GM19025 (cell line): ENCODE data around the gene XRRA1.
"Not testable (repeated sequence)": the region's sequence is repeated elsewhere in the genome, so short reads cannot be mapped to it uniquely, and the experiment has no call there.

Experiments used
- ATAC-seq: cut with Tn5 transposase; IDR thresholded peaks from one replicate; pipeline ENCODE4 v1.9.1; 2021; ENCODE audit warnings: mild to moderate bottlenecking, low read depth, moderate library complexity; ENCODE audit not compliant: unreplicated experiment

XRRA1 gene

GRCh38 chr11:74839446-74839845 lies 109.4 kb downstream of the XRRA1 start:
- ATAC-seq: no peak

GRCh38 chr11:74838188-74838587 lies 110.7 kb downstream of the XRRA1 start:
- ATAC-seq: no peak

DNA sequence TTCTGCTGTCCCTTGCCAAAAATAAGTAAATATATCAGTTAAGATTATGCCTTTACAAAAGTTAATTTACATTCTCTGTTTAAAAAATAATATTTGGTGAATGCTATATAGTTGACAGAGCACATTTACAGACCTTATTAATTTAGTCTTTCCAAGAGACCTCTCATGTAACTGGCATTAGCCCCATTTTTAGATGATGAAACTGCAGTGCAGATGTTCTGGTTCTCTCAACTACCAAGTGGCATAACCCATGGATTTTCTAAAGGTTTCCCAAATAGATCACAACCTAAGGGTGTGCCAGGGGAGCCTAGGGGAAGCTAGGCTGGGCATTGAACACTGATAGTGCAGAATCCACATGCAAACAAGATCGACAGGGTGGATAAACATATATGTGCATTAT lies 111.7 kb downstream of the XRRA1 start:
- ATAC-seq: no peak

DNA sequence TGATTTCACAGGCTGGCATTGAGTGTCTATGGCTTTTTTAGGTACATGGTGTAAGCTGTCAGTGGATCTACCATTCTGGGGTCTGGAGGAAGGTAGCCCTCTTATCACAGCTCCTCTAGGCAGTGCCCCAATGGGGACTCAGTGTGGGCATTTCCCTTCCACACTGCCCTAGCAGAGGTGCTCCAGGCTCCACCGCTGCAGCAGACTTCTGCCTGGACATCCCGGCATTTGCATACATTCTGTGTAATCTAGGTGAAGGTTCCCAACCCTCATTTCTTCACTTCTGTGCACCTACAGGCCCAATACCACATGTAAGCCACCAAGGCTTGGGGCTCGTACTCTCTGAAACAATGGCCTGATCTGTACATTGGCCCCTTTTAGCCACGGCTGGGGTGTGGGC lies 122.0 kb downstream of the XRRA1 start:
- no peak for ATAC-seq

- ATAC-seq: not testable (repeated sequence)
Observed at GRCh38 chr11:74825596-74825995, 123.3 kb downstream of the XRRA1 start.

DNA sequence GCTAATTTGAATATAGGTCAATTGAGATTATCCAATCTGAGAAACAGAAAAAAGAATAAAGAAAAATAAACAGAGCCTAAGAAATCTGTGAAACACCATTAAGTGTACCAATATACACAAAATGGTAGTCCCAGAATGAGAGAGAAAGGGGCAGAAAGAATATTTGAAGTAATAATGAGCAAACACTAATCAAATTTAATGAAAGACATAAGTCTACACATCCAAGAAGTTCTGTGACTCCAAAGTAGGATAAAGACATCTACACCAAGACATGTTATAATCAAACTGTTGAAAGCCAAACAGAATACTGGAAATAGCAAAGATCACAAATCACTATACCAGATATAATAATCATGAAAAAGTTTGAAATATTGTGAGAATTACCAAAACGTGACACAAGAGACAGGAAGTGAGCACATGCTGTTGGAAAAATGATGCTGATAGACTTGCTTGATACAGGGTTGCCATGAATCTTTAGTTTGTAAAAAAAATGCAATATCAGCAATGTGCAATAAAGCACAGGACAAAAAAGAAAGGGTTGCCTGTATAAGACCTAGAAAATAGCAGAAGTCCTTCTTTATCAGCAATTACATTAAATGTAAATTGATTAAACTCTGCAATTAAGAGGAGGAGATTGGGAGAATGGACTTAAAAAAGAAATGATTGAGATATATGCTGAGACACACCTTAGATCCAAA lies 124.5 kb downstream of the XRRA1 start:
- ATAC-seq: no peak

DNA sequence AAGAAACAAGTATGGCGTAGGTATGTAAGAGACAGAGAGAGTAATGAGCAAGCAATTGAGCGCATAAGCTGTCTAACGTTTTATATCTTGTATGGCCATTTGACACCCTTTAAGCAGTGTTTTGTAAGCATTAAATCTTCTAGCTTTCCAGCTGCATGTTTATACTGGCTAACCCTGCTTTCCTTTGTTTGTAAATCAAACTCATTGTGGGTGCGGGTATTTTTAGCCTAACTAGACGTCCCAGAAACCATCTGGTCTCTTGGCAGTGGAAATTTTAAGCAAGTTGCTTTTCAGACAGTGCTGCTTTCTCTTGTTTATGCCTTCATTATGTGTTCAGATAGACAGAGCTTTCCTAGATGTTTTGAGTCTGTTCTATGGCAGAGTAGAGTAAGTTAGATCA lies 126.7 kb downstream of the XRRA1 start:
- ATAC-seq: no peak

GRCh38 chr11:74820763-74821162 lies 128.1 kb downstream of the XRRA1 start:
- ATAC-seq: no peak

GRCh38 chr11:74819400-74819799 lies 129.5 kb downstream of the XRRA1 start:
- ATAC-seq: no peak

GRCh38 chr11:74818283-74818946 lies 130.5 kb downstream of the XRRA1 start:
- ATAC-seq: no peak

DNA sequence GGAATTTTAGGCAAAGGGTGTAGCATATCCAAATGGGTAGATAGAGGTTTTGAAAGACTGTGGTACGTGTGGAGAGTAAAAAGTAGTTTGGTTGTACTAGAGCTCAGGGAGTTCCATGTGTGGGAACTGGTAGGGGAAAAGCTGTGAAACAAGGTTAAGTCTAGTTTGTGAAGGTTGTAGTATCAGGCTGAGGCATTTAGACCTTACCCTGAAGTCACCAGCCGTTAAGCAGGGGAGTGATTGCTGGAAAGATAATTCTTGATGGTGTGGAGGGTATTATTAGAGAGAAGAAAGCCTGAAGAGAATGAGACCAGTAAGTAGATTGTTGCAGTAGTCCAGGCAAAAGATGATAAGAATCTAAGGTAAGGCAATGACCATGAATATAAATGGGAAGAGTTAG lies 132.2 kb downstream of the XRRA1 start:
- no peak for ATAC-seq

GRCh38 chr11:74815966-74816365 lies 132.9 kb downstream of the XRRA1 start:
- no peak for ATAC-seq

GRCh38 chr11:74809801-74810200 lies 139.1 kb downstream of the XRRA1 start:
- ATAC-seq: no peak

DNA sequence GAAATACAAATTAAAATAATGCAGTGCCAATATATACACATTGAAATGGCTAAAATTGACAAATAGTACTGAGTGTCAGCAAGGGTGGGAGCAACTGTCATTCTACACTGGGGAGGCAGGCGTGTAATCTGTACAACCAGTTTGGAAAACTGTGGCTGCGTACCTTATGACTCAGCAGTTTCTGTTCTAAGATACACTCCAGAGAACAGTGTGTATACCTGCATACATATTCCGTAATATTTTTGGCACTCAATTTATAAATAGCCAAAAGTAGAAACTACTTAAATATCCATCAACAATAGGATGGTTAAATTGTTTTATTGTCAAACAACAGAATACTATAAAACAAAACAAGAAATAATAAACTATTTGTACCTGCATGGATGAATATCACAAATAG lies 142.6 kb downstream of the XRRA1 start:
- no peak for ATAC-seq

DNA sequence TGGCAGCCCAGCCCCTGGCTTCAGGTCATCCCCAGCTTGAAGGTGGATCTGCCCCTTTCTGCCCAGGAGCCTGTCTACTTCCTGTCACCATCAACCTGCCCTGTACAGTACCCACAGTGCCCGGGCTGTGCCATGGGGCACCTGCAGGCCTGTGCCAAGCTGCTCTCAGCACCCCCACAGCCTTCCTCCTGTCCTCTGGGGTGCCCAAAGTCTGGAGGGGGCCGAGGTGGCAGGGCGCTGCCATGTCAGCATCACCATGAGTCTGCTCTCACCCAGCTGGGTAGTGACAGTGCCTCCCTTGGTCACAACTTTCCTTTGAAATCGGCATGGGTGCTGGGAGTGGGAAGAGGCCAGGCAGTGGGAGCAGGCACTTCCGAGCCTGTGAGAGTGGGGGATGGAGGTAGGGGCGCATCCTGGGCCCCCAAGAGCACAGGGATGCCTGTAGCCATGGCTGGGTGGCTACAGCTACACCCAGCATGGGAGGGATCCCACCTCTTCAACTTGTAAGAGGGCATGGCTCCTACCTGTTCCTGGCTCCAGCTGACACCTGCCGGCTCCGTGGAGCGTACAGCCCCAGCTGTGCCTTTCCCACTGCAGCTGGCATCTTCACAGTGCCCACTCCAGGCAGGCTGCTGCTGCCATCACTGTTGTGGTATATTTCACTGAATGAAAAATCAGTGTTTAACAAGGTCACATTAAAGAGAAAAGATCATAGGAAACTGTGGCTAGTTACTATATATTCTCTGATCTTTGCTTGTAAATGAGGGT lies 157.4 kb downstream of the XRRA1 start:
- no peak for ATAC-seq
